ENCODE data around the gene EPHA3. TPM values are rescaled to one million over a fixed set of nuclear protein-coding genes. Genes with fewer than 3 reads are reported as not detected.

Gene EPHA3
- total RNA-seq, 2 donors from 2014 or later, result 0.15 to 0.18 TPM

- H3K36me3 Mint-ChIP-seq (ENCODE audit: low read depth), result no peaks in the 10 kb centered on the region
- H3K4me3 Mint-ChIP-seq, result no peak overlapping the region
- Histone ChIP-seq H3K27ac (ENCODE audit: low read depth, low read length) (no peak overlapping the region), H3K9me3 (ENCODE audit: control insufficient read depth, low read length) (no peaks in the 10 kb centered on the region), H3K9ac (ENCODE audit: extremely low read depth, low read length, poor library complexity, severe bottlenecking) (no peak overlapping the region), H3K27me3 (ENCODE audit: control insufficient read depth, insufficient read depth, low read length, poor library complexity, severe bottlenecking) (no peaks in the 10 kb centered on the region), H3K36me3 (ENCODE audit: control insufficient read depth, insufficient read depth, low read length) (no peaks in the 10 kb centered on the region), H3K4me1 (ENCODE audit: control insufficient read depth, insufficient read depth, low read length) (no peaks in the 10 kb centered on the region), H3K4me3 (ENCODE audit: low read length) (no peak overlapping the region)
- DNase-seq, result no peak
- 60 to 88% methylated on average over 1 of the region's 1 CpG for WGBS, 2 experiments (ENCODE audit: insufficient coverage in 1 of 2, insufficient read length in 1 of 2)
- peaks cover 30% of the 10 kb centered on the region for H3K4me1 Mint-ChIP-seq
- peaks cover 7% of the 10 kb centered on the region for H3K9me3 Mint-ChIP-seq
- no peak overlapping the region for H3K27ac Mint-ChIP-seq
- no peak for TF ChIP-seq CTCF (conservative IDR thresholded peaks at IDR 0.05)
- no peaks in the 10 kb centered on the region for H3K27me3 Mint-ChIP-seq (ENCODE audit: insufficient read depth)
These were observed 265.0 kb downstream of the EPHA3 start for GRCh38 chr3:89372456-89372855.

DNA sequence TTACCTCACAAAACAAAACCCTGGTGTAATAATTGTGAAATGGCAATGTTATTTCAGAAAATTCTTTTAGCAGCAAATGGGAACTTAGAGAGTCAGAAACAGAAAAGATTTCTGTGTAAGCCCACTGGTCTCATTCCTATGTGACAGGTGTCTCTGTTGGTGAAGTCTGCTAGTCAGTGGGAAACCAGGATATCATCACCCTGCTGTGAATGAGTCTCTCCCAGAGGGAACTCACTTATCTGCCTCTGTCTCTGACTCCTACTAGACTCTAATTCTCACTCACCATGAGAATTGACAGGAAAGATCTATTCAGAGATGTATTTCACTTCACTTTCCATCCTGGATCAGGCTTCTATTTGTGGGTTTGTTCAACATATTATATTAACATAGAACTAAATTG lies 266.0 kb downstream of the EPHA3 start:
- Histone ChIP-seq H3K27me3 (ENCODE audit: control insufficient read depth, insufficient read depth, low read length, poor library complexity, severe bottlenecking) (no peaks in the 10 kb centered on the region), H3K36me3 (ENCODE audit: control insufficient read depth, insufficient read depth, low read length) (no peaks in the 10 kb centered on the region), H3K27ac (ENCODE audit: low read depth, low read length) (no peak overlapping the region), H3K9me3 (ENCODE audit: control insufficient read depth, low read length) (no peaks in the 10 kb centered on the region), H3K4me3 (ENCODE audit: low read length) (no peak overlapping the region), H3K9ac (ENCODE audit: extremely low read depth, low read length, poor library complexity, severe bottlenecking) (no peak overlapping the region), H3K4me1 (ENCODE audit: control insufficient read depth, insufficient read depth, low read length) (no peaks in the 10 kb centered on the region)
- H3K27ac Mint-ChIP-seq, result no peak overlapping the region
- no peaks in the 10 kb centered on the region for H3K27me3 Mint-ChIP-seq (ENCODE audit: insufficient read depth)
- peaks cover 7% of the 10 kb centered on the region for H3K9me3 Mint-ChIP-seq
- H3K4me1 Mint-ChIP-seq, result peaks cover 30% of the 10 kb centered on the region
- H3K36me3 Mint-ChIP-seq (ENCODE audit: low read depth), result no peaks in the 10 kb centered on the region
- DNase-seq, result no peak
- H3K4me3 Mint-ChIP-seq, result no peak overlapping the region
- TF ChIP-seq CTCF (conservative IDR thresholded peaks at IDR 0.05), result no peak

DNA sequence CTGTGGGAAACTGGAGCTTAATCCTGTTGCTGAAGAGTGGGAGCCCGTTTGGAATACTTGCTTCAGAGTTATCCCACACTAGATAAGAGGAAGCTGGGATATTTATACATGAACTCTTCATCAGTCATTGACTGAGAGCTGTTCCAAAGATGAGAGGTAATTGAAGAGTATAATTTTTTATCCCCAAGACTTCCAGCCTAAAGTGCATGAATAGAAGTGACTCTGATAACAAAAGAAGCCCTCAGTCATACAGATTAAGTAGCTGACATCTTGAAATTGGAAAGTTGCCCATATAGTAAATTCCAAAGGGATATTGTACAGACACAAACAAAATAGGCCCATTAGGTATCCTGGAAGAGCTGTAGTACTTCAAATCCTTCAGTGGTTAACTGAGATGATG lies 268.0 kb downstream of the EPHA3 start:
- no peak overlapping the region for H3K9ac ChIP-seq (ENCODE audit: extremely low read depth, low read length, poor library complexity, severe bottlenecking)
- no peak for TF ChIP-seq CTCF (conservative IDR thresholded peaks at IDR 0.05)
- Mint-ChIP-seq H3K4me3 (no peak overlapping the region), H3K27ac (no peak overlapping the region), H3K9me3 (no peaks in the 10 kb centered on the region), H3K27me3 (ENCODE audit: insufficient read depth) (no peaks in the 10 kb centered on the region), H3K4me1 (peaks cover 37% of the 10 kb centered on the region), H3K36me3 (ENCODE audit: low read depth) (no peaks in the 10 kb centered on the region)
- no peaks in the 10 kb centered on the region for H3K36me3 ChIP-seq (ENCODE audit: control insufficient read depth, insufficient read depth, low read length)
- no peaks in the 10 kb centered on the region for H3K27me3 ChIP-seq (ENCODE audit: control insufficient read depth, insufficient read depth, low read length, poor library complexity, severe bottlenecking)
- DNase-seq, result no peak
- 80% methylated on average over 1 of the region's 1 CpG; no CpG with 5 or more reads in 1 of the 2 experiments for WGBS, 2 experiments (ENCODE audit: insufficient coverage in 1 of 2, insufficient read length in 1 of 2)
- no peaks in the 10 kb centered on the region for H3K9me3 ChIP-seq (ENCODE audit: control insufficient read depth, low read length)
- H3K4me1 ChIP-seq (ENCODE audit: control insufficient read depth, insufficient read depth, low read length), result no peaks in the 10 kb centered on the region
- H3K4me3 ChIP-seq (ENCODE audit: low read length), result no peak overlapping the region
- no peak overlapping the region for H3K27ac ChIP-seq (ENCODE audit: low read depth, low read length)
